ENCODE results near the gene BMF. TPM values are rescaled to one million over a fixed set of nuclear protein-coding genes. Genes with fewer than 3 reads are reported as not detected.
A peak's percentile ranks its signal among the peaks of the same experiment; 100 is the strongest.
"Not testable (repeated sequence)": the region's sequence is repeated elsewhere in the genome, so short reads cannot be mapped to it uniquely, and the experiment has no call there.

BMF gene
- total and polyA plus RNA-seq, 11 donors = 1.2 to 12.9 (median 3.4) TPM

GRCh38 chr15:40136470-40137302 is 28.0 kb upstream of the BMF start:
- no peaks in the 10 kb centered on the region for H3K27me3 ChIP-seq
- ATAC-seq (peak in 1 of 4 donors; percentile 22), DNase-seq (no peak)
- H3K4me1 ChIP-seq = no peaks in the 10 kb centered on the region
- H3K27ac ChIP-seq = no peak overlapping the region
- no peak overlapping the region for H3K4me3 ChIP-seq
- H3K9me3 ChIP-seq = no peaks in the 10 kb centered on the region
- TF ChIP-seq, protein P1, sequence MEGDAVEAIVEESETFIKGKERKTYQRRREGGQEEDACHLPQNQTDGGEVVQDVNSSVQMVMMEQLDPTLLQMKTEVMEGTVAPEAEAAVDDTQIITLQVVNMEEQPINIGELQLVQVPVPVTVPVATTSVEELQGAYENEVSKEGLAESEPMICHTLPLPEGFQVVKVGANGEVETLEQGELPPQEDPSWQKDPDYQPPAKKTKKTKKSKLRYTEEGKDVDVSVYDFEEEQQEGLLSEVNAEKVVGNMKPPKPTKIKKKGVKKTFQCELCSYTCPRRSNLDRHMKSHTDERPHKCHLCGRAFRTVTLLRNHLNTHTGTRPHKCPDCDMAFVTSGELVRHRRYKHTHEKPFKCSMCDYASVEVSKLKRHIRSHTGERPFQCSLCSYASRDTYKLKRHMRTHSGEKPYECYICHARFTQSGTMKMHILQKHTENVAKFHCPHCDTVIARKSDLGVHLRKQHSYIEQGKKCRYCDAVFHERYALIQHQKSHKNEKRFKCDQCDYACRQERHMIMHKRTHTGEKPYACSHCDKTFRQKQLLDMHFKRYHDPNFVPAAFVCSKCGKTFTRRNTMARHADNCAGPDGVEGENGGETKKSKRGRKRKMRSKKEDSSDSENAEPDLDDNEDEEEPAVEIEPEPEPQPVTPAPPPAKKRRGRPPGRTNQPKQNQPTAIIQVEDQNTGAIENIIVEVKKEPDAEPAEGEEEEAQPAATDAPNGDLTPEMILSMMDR (IDR thresholded peaks at IDR 0.05) = no peak
- TF ChIP-seq POLR2A (IDR thresholded peaks at IDR 0.05) = no peak
- WGBS, 4 donors = 79 to 89% (median 89%) methylated on average over 6 of the region's 6 CpGs
- intact Hi-C loops (cut with DNase I) = no loop called here
- H3K36me3 ChIP-seq = no peaks in the 10 kb centered on the region

DNA sequence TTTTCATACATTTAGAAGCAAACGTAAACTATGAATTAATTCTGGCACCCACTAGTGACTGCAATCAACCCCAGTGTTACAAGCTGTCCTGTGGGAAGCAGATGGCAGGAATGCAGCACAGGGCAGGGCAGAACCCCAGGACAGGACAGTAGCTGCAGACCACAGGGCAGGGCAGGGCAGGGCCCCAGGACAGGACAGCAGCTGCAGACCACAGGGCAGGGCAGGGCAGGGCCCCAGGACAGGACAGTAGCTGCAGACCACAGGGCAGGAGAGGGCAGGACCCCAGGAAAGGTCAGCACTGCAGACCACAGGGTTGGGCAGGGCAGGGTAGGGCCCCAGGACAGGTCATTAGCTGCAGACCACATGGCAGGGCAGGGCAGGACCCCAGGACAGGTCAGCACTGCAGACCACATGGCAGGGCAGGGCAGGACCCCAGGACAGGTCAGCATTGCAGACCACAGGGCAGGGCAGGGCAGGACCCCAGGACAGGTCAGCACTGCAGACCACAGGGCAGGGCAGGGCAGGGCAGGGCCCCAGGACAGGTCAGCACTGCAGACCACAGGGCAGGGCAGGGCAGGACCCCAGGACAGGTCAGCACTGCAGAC is 27.3 kb upstream of the BMF start:
- ATAC-seq; intact Hi-C loops (cut with DNase I); H3K27me3 ChIP-seq; H3K36me3 ChIP-seq; H3K4me1 ChIP-seq; H3K9me3 ChIP-seq; H3K4me3 ChIP-seq; H3K27ac ChIP-seq; DNase-seq: not testable (repeated sequence)
- WGBS, 4 donors = 67 to 87% (median 82%) methylated on average over 1 of the region's 1 CpG

DNA sequence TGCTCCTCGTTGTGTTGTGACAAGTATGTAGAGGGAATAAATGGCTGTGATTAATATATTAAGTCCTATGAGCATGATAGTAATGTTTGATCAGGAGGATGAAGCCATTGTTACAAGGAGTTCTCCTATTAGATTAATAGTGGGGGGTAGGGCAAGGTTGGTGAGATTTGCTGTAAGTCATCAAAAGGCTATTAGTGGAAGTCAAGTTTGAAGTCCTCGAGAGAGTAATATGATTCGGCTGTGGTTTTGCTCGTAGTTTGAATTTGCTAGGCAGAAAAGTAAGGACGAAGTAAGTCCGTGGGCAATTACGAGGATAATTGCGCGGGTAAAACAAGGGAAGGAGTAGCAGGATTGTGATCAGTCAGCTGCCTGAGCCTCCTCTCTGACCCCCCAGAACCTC is 26.2 kb upstream of the BMF start:
- no peak for ATAC-seq
- 86 to 88% (median 88%) methylated on average over 9 of the region's 9 CpGs for WGBS, 4 donors

GRCh38 chr15:40133544-40133943 is 24.9 kb upstream of the BMF start:
- Histone ChIP-seq H3K27ac (no peak overlapping the region), H3K4me1 (no peaks in the 10 kb centered on the region), H3K9me3 (no peaks in the 10 kb centered on the region), H3K36me3 (no peaks in the 10 kb centered on the region), H3K27me3 (peaks cover 0 to 22% (median 0%) of the 10 kb centered on the region in 9 donors), H3K4me3 (no peak overlapping the region)
- intact Hi-C loops (cut with DNase I) = no loop called here
- no peak for TF ChIP-seq POLR2A (IDR thresholded peaks at IDR 0.05)
- TF ChIP-seq, protein P1 (IDR thresholded peaks at IDR 0.05) = no peak
- 84 to 89% (median 88%) methylated on average over 13 of the region's 13 CpGs for WGBS, 4 donors
- no peak for DNase-seq
- no peak for ATAC-seq

More for the DNA sequence above, 26.2 kb upstream of the BMF start:
- intact Hi-C loops (cut with DNase I) = no loop called here
- H3K4me3 ChIP-seq = no peak overlapping the region
- H3K27me3 ChIP-seq = peaks cover 0 to 9% (median 0%) of the 10 kb centered on the region in 9 donors
- H3K9me3 ChIP-seq = no peaks in the 10 kb centered on the region
- no peak overlapping the region for H3K27ac ChIP-seq
- TF ChIP-seq, protein P1 (IDR thresholded peaks at IDR 0.05) = no peak
- no peak for TF ChIP-seq POLR2A (IDR thresholded peaks at IDR 0.05)
- no peak for DNase-seq
- no peaks in the 10 kb centered on the region for H3K4me1 ChIP-seq
- no peaks in the 10 kb centered on the region for H3K36me3 ChIP-seq
